Upper lobe of left lung (tissue), 6 donors: ENCODE measurements around the gene OR2Z1. TPM values are rescaled to one million over a fixed set of nuclear protein-coding genes. Genes with fewer than 3 reads are reported as not detected.

Source experiments
- ATAC-seq, 2 donors: fragments of 200-7000 bp; cut with Tn5 transposase; one replicate each; pipeline ENCODE4 v1.9.1; 2022; ENCODE audit warnings: mild to moderate bottlenecking in 2 of 2, moderate library complexity in 2 of 2; ENCODE audit not compliant: low FRiP score in 2 of 2
- DNase-seq, 2 donors: peaks; one replicate each; pipeline ENCODE4 v3.0.0-alpha.2; 2019 to 2020
- H3K27ac ChIP-seq, 4 donors: fragments of 200-600 bp; sonication (generic); one replicate each; pipeline ENCODE4 v1.5.1; 2016 to 2019
- H3K27me3 ChIP-seq, 4 donors: fragments of 200-600 bp; sonication (generic); one replicate each; pipeline ENCODE4 v1.5.1; 2017 to 2019
- H3K36me3 ChIP-seq, 4 donors: fragments of 200-600 bp; sonication (generic); one replicate each; pipeline ENCODE4 v1.5.1; 2016 to 2019
- H3K4me1 ChIP-seq, 4 donors: fragments of 200-600 bp; sonication (generic); one replicate each; pipeline ENCODE4 v1.5.1; 2018 to 2019
- H3K4me3 ChIP-seq, 4 donors: fragments of 200-600 bp; sonication (generic); one replicate each; pipeline ENCODE4 v1.5.1; 2017 to 2019; ENCODE audit warnings: mild to moderate bottlenecking in 2 of 4, moderate library complexity in 1 of 4
- H3K9me3 ChIP-seq, 4 donors: fragments of 200-600 bp; sonication (generic); one replicate each; pipeline ENCODE4 v1.5.1; 2018 to 2019
- EP300 ChIP-seq, 4 donors: sonication (generic); formaldehyde crosslinking; IDR thresholded peaks; one replicate each; pipeline ENCODE4 v1.5.1; 2017; ENCODE audit warnings: antibody characterized with exemption in 4 of 4, control low read depth in 2 of 4
- POLR2A ChIP-seq, 4 donors: fragments of 450-650 bp; IDR thresholded peaks; one replicate each; pipeline ENCODE4 v1.5.1; 2016 to 2017; ENCODE audit warnings: antibody characterized with exemption in 4 of 4, mild to moderate bottlenecking in 2 of 4
- POLR2AphosphoS5 ChIP-seq, 2 donors: sonication (generic); formaldehyde crosslinking; IDR thresholded peaks; one replicate each; pipeline ENCODE4 v1.5.1; 2017; ENCODE audit warnings: antibody characterized with exemption in 2 of 2
- WGBS, 2 donors: methylation state at CpG; one replicate each; pipeline ENCODE4 v1.1.5; 2017 to 2018; 5-methylcytosine and 5-hydroxymethylcytosine counted together
- total RNA-seq, 6 donors: library from RNA; depleted of rRNA in 4 of 6; stranded (reverse); fragments of >200 nt in 4 of 6; gene quantifications; one replicate each; pipeline versions ENCODE4 v1.1.0 to v1.2.1, GENCODE V29; 2016 to 2021
- TF ChIP-seq, protein P1 (sequence below), 6 experiments: fragments of 450-650 bp in 4 of 6; fragments of 200-600 bp in 2 of 6; sonication (generic) in 2 of 6; IDR thresholded peaks; one replicate each; pipeline ENCODE4 v1.5.1; 2016 to 2019; ENCODE audit warnings: antibody characterized with exemption in 6 of 6
- donor health status: DM: no; HTN: no; CAD: no; lungs with moderate emphysema.
- donor health status: DM: no; HTN: yes; CAD: no; lungs with severe emphysema.

OR2Z1 gene
- total RNA-seq, 6 donors from 2014 or later, result not detected

GRCh38 chr19:8696993-8697392, 24.4 kb upstream of the OR2Z1 start:
- H3K27me3 ChIP-seq, result no peaks in the 10 kb centered on the region
- H3K36me3 ChIP-seq, result no peaks in the 10 kb centered on the region
- no peak for DNase-seq
- H3K27ac ChIP-seq, result no peak overlapping the region
- ATAC-seq, result no peak
- no peak overlapping the region for H3K4me3 ChIP-seq
- no peaks in the 10 kb centered on the region for H3K4me1 ChIP-seq
- TF ChIP-seq POLR2A (IDR thresholded peaks at IDR 0.05), result no peak
- TF ChIP-seq, protein P1, sequence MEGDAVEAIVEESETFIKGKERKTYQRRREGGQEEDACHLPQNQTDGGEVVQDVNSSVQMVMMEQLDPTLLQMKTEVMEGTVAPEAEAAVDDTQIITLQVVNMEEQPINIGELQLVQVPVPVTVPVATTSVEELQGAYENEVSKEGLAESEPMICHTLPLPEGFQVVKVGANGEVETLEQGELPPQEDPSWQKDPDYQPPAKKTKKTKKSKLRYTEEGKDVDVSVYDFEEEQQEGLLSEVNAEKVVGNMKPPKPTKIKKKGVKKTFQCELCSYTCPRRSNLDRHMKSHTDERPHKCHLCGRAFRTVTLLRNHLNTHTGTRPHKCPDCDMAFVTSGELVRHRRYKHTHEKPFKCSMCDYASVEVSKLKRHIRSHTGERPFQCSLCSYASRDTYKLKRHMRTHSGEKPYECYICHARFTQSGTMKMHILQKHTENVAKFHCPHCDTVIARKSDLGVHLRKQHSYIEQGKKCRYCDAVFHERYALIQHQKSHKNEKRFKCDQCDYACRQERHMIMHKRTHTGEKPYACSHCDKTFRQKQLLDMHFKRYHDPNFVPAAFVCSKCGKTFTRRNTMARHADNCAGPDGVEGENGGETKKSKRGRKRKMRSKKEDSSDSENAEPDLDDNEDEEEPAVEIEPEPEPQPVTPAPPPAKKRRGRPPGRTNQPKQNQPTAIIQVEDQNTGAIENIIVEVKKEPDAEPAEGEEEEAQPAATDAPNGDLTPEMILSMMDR (IDR thresholded peaks at IDR 0.05), result no peak
- no peak for TF ChIP-seq POLR2AphosphoS5 (IDR thresholded peaks at IDR 0.05)
- no peak for TF ChIP-seq EP300 (IDR thresholded peaks at IDR 0.05)
- WGBS, 2 donors, result 63 to 78% methylated on average over 1 of the region's 1 CpG
- no peaks in the 10 kb centered on the region for H3K9me3 ChIP-seq

GRCh38 chr19:8697671-8698432, 23.6 kb upstream of the OR2Z1 start:
- Histone ChIP-seq H3K36me3 (no peaks in the 10 kb centered on the region), H3K9me3 (no peaks in the 10 kb centered on the region), H3K4me3 (no peak overlapping the region), H3K27me3 (no peaks in the 10 kb centered on the region), H3K27ac (no peak overlapping the region), H3K4me1 (no peaks in the 10 kb centered on the region)
- peak in 1 of 2 donors; percentile 73 for DNase-seq
- TF ChIP-seq, protein P1 (IDR thresholded peaks at IDR 0.05), result no peak
- TF ChIP-seq POLR2AphosphoS5 (IDR thresholded peaks at IDR 0.05) (no peak), EP300 (IDR thresholded peaks at IDR 0.05) (no peak), POLR2A (IDR thresholded peaks at IDR 0.05) (no peak)
- 92% methylated on average over 25 to 39 of the region's 60 CpGs for WGBS, 2 donors
- peak in 1 of 2 donors; percentile 13 for ATAC-seq

GRCh38 chr19:8698433-8699063, 22.9 kb upstream of the OR2Z1 start, which contains the start of gene ACTL9:
Gene ACTL9, minus strand, starts transcription at chr19:8698795. Its CDS starts 94 bp downstream, at chr19:8698701.
- Histone ChIP-seq H3K27me3 (no peaks in the 10 kb centered on the region), H3K36me3 (no peaks in the 10 kb centered on the region), H3K4me1 (no peaks in the 10 kb centered on the region), H3K4me3 (no peak within 1 kb of the TSS), H3K27ac (no peak within 1 kb of the TSS), H3K9me3 (no peaks in the 10 kb centered on the region)
- 67 to 73% methylated on average over 13 to 21 of the region's 23 CpGs for WGBS, 2 donors
- DNase-seq (no peak), ATAC-seq (peak in 1 of 2 donors; percentile 13)
- no peak for TF ChIP-seq POLR2A (IDR thresholded peaks at IDR 0.05)
- TF ChIP-seq POLR2AphosphoS5 (IDR thresholded peaks at IDR 0.05), result no peak
- TF ChIP-seq, protein P1 (IDR thresholded peaks at IDR 0.05), result no peak
- TF ChIP-seq EP300 (IDR thresholded peaks at IDR 0.05), result no peak

- no peak for DNase-seq
- no peak overlapping the region for H3K4me3 ChIP-seq
- no peaks in the 10 kb centered on the region for H3K36me3 ChIP-seq
- H3K27me3 ChIP-seq, result no peaks in the 10 kb centered on the region
- no peaks in the 10 kb centered on the region for H3K9me3 ChIP-seq
- no peak overlapping the region for H3K27ac ChIP-seq
- no peak for ATAC-seq
- TF ChIP-seq, protein P1 (IDR thresholded peaks at IDR 0.05), result no peak
- TF ChIP-seq POLR2AphosphoS5 (IDR thresholded peaks at IDR 0.05), result no peak
- TF ChIP-seq POLR2A (IDR thresholded peaks at IDR 0.05), result no peak
- TF ChIP-seq EP300 (IDR thresholded peaks at IDR 0.05), result no peak
- H3K4me1 ChIP-seq, result no peaks in the 10 kb centered on the region
Observed at GRCh38 chr19:8699908-8700307, 21.5 kb upstream of the OR2Z1 start.
